GM18498 (cell line): ENCODE results near the gene TEKT4.
A peak's percentile ranks its signal among the peaks of the same experiment; 100 is the strongest.
"Not testable (repeated sequence)": the region's sequence is repeated elsewhere in the genome, so short reads cannot be mapped to it uniquely, and the experiment has no call there.

Source experiments
- ATAC-seq: cut with Tn5 transposase; IDR thresholded peaks from one replicate; pipeline ENCODE4 v1.9.1; 2021; ENCODE audit warnings: mild to moderate bottlenecking, moderate library complexity; ENCODE audit not compliant: unreplicated experiment

Gene TEKT4, protein sequence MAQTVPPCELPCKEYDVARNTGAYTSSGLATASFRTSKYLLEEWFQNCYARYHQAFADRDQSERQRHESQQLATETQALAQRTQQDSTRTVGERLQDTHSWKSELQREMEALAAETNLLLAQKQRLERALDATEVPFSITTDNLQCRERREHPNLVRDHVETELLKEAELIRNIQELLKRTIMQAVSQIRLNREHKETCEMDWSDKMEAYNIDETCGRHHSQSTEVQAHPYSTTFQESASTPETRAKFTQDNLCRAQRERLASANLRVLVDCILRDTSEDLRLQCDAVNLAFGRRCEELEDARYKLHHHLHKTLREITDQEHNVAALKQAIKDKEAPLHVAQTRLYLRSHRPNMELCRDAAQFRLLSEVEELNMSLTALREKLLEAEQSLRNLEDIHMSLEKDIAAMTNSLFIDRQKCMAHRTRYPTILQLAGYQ

DNA sequence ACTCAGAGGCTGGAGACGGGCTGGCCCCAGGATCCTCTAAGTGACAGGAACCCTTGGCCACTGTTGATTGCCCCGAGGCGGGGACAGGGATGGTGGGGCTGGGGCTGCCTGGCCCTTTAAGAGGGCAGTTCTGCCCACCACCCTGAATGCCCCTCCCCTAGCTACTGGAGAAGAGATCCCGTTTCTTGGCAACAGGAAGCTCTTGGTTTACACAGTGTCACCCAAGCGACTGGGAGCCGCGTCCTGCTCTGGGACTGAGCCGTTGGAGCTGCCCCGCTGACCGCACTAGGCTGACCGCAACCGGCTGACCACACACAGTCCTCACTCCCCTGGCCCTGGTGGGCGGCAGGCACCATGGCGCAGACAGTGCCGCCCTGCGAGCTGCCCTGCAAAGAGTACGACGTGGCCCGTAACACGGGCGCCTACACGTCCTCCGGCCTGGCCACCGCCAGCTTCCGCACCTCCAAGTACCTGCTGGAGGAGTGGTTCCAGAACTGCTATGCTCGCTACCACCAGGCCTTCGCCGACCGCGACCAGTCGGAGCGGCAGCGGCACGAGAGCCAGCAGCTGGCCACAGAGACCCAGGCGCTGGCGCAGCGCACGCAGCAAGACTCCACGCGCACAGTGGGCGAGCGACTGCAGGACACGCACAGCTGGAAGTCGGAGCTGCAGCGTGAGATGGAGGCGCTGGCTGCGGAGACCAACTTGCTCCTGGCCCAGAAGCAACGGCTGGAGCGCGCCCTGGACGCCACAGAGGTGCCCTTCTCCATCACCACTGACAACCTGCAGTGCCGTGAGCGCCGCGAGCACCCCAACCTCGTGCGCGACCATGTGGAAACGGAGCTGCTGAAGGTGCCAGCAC lies at the start of gene TEKT4:
Gene TEKT4, plus strand, starts transcription at position 205 of the 862 bp plus-strand sequence. Its CDS starts 150 bp downstream, at position 355.
- ATAC-seq: no peak

DNA sequence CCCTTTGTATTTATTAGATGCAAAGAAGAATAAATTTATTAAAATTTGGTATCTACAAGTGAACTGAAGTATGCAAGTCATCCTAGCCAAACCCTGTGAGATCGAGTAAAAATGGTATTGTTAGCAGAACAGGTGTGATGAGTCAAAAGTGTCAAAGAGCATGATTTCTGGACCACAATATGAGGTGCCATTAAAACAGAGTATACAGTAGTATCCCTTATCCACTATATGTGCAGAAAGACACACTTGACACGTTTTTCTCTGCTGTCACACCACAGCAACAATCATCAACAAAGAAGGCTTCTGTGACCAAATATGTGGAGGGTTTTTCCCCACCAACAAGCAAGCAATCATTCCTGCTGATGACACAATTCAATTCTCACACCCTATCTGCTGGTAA lies 32.0 kb upstream of the TEKT4 start:
- not testable (repeated sequence) for ATAC-seq

DNA sequence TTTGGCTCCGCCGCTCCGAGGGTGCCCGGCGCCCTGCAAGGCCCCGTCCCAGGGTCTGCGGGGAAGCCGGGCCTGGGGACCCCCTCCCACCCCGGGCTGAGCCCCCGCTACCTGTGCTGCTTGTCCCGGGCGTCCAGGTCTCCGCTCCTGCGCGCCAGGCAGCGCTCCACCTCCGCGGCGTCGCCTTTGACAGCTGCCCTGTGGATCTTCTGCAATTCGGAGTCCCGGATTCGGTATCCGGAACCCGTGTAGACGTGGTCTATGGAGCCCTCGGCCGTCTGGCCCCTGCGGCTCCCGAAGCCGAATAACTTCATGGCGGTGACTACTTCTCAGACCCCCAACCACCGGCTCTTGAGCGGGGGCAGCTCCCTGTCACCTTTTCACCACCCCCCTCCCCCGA lies 14.4 kb upstream of the TEKT4 start:
- ATAC-seq: not testable (repeated sequence)

DNA sequence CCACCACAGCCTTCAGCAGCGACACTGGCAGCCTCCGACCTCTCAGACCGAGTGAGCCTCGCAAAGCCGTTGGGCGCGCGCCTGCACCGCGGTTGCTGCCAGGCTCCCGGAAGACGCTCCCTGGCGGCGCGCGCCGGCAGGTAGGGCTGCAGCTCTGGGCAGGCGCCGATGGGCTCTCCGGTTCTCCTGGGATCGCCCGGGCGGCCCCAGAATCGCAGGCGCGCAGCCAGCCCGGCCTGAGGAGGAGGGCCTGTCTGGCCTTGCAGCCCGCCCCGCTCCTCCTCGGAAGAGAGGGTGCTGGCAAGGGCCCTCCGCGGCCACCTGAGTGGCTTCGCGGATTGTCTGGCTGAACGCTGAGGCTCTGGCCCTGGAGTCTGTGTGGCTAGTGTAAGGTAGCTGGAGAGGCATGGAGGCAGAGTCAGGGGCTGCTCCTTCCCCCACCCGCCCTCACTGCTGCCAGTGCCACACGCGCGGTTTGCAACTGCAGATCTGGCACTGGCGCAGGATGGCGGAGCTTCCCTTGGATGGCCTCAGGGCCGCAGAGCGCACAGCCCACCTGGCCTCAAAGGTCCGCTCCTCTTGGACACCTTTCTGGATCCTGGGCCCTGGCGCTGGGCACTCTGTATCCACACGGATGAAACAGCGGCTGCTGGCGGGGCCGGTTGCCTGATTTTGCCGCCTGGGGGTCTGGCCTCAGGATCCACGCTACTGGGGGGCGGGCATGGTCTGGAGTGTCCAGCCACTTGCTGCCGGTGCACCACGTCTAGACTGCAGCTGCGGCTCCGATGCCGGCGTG lies 13.7 kb upstream of the TEKT4 start:
- not testable (repeated sequence) for ATAC-seq

DNA sequence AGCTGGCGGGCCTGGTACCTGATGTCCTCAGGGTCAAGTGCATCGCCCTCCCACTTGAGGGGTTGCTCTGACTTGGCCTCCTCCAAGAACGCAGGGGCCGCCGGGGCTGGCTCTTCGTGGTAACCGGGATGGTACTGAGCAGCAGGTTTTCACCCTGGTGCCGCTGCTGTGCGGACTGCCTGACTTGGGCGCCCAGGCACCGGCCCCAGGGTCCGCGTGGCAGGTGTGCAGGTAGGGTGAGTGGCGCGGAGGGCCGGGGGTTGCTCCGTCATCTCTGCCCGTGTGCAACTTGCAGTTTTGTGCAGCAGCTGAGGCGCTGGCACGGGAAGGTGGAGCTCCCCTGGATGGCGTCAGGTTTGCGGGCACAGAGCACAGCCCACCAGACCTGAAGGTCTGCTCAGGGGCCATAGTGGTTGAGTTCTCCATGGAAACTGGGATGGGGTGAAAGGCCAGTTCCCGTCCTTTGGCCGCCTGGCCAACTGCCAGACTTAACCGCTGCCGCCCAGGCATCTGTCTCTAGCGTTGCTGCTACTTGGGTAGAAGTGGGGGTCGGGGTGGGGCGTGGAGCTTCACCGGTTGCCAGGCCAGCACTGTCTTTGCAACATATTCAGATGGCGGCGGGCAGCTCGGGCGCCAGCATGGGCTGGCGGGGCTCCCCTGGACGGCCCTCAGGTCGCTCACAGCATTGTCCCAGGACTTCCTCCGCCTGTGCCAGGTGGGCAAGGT lies 12.9 kb upstream of the TEKT4 start:
- not testable (repeated sequence) for ATAC-seq

DNA sequence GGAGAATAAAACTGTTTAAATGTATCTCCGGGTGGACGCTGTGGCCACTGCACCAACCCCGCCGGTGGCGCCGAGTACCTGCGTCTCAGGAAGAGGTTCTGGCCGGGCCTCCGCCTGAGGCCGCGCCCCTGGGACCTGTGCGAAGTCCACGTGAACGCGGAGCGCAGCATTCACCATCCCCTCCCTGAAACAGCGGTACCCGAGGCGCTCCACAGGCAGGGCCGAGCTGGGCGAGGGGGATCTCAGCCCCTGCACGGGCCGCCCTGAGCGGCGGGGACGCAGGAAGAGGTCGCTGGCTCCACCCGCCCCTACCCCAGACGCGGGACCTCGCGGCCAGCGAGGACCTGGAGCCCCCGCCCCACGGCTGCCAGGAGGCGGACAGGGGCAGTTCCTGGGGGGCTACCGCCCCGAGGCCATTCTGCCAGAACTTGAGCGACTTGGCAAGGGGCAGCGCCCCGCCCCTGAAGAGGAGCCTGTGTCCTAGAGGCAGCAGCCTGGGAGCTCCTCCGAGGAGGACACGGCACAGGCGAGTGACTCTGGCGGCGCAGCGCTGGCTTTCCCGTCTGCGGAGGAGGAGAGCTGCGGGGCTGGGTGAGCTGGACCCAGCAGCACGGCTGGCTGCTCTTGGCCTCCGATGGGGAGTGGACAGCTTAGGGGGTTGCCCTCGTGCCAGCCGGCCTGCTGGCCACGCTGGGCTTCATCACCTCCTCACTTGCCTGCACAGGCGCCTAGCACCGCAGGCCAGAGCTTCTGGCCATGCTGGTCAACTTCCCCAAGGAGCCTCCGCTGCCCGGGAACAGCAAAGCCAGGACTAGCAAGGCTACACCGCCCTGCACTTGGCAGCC lies 9.7 kb upstream of the TEKT4 start:
- ATAC-seq: no peak

DNA sequence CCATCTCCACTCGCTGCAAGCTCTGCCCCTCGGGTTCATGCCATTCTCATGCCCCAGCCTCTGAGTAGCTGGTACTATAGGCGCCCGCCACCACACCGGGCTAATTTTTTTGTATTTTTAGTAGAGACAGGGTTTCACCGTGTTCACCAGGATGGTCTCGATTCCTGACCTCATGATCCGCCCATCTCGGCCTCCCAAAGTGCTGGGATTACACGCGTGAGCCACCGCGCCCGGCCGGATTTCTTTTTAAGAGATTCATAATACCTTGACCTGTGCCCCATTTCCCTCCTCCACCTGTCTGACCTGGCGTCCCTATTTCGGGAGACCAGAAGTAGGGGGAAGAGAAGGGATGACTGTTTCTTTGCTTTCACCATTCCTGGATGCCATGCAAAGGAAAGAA lies 8.3 kb upstream of the TEKT4 start:
- not testable (repeated sequence) for ATAC-seq

DNA sequence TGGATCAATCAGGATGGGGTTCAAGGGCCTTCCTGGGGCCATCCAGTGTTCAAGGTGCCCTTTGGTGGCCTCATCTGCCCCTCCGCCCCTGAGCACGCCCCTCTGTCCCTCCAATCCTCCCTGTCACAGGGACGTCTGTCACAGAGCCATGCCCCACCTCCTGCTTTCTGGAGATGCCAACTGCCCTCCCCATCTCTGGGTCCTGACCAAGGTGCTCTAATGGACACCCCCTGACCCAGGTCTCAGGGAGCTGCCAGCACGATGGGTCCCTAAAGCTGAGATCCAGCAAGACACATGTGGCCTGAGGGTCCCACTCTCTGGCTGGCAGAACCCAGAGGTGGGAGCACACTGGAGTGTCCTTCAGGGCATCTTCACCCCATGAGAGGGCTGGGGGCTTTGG lies 2.1 kb upstream of the TEKT4 start:
- no peak for ATAC-seq

DNA sequence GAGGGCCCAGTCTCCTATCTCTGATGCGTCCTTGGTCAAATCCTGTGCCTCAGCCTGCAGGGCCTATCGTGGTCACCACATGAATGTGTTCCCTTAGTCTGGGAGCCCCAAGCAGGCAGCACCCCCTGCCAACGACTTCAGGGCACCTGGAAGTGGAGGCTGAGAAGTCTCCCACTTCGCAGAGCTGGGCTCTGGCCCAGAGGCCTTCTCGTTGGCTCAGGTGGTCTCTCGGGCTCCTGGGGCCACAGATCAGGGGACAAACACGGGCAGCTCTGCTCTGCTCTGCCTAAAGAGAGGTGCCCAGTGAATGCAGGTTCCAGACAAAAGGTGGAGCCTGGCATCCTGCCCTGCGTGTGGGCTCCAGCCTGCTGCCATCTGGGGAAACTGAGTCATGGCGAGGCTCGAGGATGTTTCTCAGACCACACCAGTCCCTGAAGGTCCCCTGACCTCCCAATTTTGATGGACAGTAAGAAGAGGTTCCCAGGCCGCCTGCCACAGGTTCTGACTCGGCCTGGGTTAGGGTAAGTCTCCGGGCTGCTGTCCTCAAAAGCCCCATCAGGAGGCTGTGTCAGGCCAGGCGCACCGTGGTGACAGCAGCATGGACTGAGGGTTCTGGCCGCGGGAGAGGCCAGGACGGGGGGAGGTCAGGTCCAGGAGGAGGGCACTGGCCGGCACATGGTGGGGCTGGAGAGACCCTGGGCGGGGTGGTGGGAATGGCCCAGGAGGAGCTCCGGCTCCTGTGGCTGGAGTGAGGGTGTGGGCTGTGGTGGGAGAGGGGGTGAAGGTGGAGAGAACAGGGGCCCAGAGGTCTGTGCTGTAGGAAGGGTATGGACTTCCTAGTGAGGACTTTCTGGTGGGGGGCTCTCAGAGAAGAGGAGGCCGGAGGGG lies 1.4 kb upstream of the TEKT4 start:
- ATAC-seq: no peak

DNA sequence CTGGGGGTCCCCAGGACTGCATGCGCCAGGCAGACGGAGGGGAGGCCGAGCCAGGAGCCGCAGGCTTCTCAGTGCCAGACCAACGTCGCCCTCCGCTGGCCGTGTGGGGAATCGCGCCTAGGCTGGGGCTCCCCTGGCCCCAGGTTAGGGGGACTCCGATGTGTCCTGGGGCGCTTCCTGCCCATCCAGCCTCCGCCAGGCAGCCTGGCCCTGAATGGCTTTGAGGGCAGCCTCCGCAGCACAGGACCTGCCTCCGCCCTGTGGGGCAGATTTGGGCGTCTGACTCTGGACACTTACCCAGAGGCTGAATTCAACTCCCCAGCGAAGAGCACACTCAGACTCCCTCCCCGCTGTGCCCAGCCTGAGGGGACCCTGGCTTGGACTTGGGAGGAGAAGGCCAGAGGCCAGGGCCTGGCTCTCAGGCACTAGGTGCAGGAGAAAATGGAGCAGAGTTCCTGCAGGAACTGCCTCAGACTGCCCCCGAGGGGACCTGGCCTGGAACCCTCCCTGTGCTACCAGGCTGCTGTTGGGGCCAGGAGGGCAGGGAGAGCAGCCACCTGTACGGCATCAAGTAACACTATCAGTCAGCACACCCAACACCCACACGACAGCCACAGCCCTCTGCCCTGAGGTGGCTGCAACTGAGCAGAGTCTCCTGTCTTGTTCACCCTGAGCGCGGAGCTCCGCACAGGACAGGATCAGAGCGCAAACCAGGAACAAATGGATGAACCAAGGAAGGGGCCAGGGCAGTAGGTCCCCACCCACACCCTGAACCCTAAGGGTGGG lies 597 bp upstream of the TEKT4 start:
- ATAC-seq: no peak

DNA sequence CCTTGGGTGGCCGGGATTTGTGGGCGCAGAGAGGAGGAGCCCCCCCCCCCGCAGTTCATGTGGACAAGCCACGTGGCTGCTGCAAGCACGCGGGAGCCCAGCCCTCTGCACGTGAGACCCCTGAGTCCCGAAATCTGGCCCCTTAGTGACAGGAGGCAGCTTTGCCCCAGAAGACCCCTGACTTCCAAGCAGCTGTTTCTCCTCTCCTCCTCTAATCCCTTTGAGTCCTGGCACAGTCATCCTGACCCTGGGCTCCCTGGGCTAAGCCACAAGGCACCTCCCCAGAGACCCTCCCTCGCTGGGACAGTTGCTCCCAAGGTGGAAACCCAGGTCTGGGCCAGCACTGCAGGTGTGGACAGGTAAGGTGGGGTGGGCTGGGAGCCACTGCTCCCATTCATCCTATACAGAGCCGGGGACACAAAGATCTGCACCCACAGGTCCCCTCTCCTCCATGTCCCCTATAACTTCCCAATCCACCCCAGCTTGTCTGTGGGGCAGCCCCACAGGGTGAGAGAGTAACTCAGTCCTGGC lies 923 bp downstream of the TEKT4 start:
- no peak for ATAC-seq

DNA sequence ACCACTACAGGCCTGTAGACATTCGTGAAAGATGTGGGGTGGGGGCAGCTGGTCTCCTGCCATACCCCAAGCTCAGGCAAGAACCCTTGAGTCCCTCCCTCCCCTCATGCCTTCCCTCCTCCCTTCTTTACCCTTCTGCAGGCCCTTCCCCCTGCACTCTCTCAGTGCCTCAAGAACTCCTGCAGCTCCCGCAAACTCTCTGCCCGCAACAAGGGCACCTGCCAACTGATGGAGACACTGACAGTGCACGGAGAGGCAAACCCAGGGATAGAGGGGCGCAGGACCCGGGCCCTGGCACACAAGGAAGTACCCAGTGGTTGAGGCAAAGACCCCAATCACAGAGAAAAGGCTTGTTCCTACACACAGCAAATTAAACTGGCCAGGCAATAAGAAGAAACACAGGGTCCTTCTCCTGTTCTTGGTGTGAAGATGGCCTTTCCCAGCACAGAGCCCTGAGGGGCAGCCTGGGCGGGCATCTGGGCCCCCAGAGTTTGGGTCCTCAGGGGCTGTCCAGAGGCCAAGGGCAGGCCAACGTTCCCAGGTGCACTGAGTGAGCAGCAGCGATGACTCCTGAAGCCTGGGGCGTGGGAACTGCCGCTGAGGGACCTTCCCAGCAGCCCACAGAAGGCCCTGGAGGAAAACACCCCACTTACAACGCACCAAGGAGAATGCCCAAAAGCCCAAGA lies 1.6 kb downstream of the TEKT4 start:
- ATAC-seq: no peak

DNA sequence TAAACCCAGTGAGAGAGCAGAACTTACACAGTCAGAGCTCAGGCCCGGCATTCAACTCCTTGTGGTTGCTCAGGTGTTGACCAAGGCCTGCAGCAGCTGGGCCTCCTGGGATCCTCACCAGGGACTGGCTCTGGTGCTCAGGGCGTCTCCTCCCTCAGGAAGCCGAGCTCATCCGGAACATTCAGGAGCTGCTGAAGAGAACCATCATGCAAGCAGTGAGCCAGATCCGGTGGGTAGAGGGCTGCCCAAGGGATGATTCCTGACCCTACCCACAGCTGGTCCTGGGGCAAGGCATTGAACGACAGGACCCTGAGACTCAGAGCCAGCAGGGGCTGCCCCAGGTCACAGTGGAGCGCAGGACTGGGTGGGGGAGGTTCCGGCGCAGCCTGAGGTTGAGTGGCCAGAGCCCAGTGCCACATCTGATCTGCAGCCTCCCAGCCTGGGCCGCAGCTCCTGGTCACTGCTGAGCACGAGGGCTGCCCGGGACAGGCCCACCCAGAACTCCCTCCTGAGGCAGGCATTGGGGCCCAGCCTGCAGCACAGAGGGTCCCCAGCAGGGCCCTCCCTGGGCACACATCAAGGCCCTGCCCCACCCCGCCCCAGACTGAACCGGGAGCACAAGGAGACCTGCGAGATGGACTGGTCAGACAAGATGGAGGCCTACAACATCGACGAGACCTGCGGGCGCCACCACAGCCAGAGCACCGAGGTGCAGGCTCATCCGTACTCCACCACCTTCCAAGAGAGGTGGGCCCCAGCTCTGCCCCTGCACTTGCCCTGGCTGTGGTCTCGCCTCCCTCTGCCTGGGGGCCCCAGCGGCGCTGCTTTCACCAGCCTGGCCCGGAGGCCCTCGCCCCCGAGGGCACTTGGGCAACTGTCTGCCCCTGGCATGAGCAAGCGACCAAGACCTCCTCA lies 2.4 kb downstream of the TEKT4 start:
- no peak for ATAC-seq

DNA sequence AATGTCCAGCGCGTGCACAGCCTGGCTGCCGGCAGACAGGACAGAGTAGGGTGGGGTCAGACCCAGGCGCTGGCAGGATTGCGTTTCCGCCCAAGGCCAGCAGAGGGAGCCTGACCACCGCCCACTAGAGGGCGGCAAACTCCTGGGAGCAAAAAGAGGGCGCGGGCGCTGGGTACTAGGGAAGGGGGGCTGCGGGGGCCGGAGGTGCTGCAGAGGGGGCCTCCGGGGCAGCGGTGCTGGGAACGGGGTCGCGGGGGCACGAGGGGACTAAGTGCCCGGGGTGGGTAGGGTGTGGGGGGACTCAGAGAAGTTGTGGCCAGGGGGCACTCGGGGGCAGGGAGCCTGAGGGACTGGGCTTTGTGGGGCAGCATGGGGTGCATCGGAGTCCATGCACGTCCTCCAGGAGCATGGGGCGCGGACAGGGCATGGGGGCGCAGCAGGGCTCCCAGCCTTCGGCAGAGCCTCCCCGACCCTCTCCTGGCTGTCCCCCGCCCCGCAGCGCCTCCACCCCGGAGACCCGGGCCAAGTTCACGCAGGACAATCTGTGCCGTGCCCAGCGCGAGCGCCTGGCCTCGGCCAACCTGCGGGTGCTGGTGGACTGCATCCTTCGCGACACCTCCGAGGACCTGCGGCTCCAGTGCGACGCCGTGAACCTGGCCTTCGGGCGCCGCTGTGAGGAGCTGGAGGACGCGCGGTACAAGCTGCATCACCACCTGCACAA lies 3.2 kb downstream of the TEKT4 start:
- ATAC-seq: peak; percentile 95
